ENCODE data around the gene CENPA.
"Not testable (repeated sequence)": the region's sequence is repeated elsewhere in the genome, so short reads cannot be mapped to it uniquely, and the experiment has no call there.

CENPA gene

GRCh38 chr2:26742048-26742770, 43.6 kb upstream of the CENPA start:
- no peak for DNase-seq (ENCODE audit: low read depth)
- TF ChIP-seq CTCF (conservative IDR thresholded peaks at IDR 0.05; ENCODE audit: control insufficient read depth, insufficient read depth, low read depth, low read length): no peak

DNA sequence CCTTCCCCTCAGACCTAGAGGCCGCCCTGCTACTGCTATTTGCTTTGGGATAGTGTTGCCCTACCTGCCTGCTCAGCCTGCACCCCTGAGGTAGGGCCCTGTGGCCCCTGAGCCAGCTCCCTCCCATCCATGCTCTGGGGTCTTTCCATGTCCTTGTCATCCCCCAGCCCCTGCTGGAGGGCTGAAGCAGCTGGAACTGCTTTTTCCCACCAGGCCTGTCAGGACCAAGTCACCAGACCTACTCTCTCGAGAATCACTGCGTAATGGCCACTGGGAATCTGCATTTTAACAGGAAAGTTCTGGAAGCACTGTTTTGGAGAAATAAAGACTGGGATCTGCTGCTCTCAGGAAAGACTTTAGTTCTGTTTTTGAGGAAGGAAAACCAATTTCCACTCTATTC, 42.0 kb upstream of the CENPA start:
- no peak overlapping the region for H3K4me3 ChIP-seq (ENCODE audit: control insufficient read depth, low read depth, low read length)
- no peak for TF ChIP-seq CTCF (conservative IDR thresholded peaks at IDR 0.05; ENCODE audit: control insufficient read depth, insufficient read depth, low read depth, low read length)
- DNase-seq (ENCODE audit: low read depth): no peak

More at GRCh38 chr2:26742048-26742770, 43.6 kb upstream of the CENPA start:
- no peak overlapping the region for H3K4me3 ChIP-seq (ENCODE audit: control insufficient read depth, low read depth, low read length)

DNA sequence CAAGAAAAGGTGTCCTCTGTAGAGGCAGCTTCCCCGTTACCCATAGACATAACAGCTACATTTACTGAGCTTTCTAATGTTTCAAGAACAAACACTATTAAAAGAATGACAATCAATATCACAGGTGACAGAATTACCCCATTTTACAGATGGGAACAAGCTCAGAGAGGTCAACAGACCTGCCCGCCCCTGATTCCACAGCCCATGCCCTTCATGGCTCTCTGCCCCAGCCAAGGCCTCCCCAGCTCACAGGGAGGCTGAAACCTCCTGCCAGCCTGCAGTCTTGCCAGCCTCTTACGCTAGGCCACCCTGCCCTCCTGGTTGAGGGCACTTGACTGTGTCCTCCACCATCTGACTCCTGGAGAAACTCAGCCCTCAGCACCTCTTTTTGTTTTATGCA, 40.9 kb upstream of the CENPA start:
- DNase-seq (ENCODE audit: low read depth): no peak
- TF ChIP-seq CTCF (conservative IDR thresholded peaks at IDR 0.05; ENCODE audit: control insufficient read depth, insufficient read depth, low read depth, low read length): no peak
- no peak overlapping the region for H3K4me3 ChIP-seq (ENCODE audit: control insufficient read depth, low read depth, low read length)

GRCh38 chr2:26745609-26746327, 40.1 kb upstream of the CENPA start:
- peak; percentile 95 for TF ChIP-seq CTCF (conservative IDR thresholded peaks at IDR 0.05; ENCODE audit: control insufficient read depth, insufficient read depth, low read depth, low read length)
- no peak overlapping the region for H3K4me3 ChIP-seq (ENCODE audit: control insufficient read depth, low read depth, low read length)
- peak; percentile 79 for DNase-seq (ENCODE audit: low read depth)

- no peak overlapping the region for H3K4me3 ChIP-seq (ENCODE audit: control insufficient read depth, low read depth, low read length)
- no peak for TF ChIP-seq CTCF (conservative IDR thresholded peaks at IDR 0.05; ENCODE audit: control insufficient read depth, insufficient read depth, low read depth, low read length)
- no peak for DNase-seq (ENCODE audit: low read depth)
Observed at GRCh38 chr2:26746934-26747333, 38.9 kb upstream of the CENPA start.

DNA sequence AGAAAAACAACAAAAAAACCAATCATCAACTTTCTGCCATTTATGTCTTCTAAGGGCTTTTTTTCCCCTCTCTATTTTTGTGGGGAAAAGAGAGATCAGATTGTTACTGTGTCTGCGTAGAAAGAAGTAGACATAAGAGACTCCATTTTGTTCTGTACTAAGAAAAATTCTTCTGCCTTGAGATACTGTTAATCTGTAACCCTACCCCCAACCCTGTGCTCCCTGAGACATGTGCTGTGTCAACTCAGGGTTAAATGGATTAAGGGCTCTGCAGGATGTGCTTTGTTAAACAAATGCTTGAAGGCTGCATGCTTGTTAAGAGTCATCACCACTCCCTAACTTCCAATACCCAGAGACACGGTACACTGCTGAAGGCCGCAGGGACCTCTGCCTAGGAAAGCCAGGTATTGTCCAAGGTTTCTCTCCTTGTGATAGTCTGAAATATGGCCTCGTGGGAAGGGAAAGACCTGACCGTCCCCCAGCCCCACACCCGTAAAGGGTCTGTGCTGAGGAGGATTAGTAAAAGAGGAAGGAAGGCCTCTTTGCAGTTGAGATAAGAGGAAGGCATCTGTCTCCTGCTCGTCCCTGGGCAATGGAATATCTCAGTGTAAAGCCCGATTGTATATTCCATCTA, 36.0 kb upstream of the CENPA start:
- DNase-seq (ENCODE audit: low read depth): not testable (repeated sequence)

DNA sequence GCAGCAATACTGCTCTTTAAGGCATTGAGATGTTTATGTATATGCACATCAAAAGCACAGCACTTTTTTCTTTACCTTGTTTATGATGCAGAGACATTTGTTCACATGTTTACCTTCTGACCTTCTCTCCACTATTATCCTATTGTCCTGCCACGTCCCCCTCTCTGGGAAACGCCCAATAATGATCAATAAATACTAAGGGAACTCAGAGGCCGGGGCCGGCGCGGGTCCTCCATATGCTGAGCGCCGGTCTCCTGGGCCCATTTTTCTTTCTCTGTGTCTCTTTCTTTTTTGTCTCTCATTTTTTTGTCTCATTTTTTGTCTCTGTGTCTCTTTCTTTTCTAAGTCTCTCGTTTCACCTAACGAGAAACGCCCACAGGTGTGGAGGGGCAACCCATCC, 35.4 kb upstream of the CENPA start:
- H3K4me3 ChIP-seq (ENCODE audit: control insufficient read depth, low read depth, low read length); DNase-seq (ENCODE audit: low read depth): not testable (repeated sequence)

More for the DNA sequence above, 36.0 kb upstream of the CENPA start:
- H3K4me3 ChIP-seq (ENCODE audit: control insufficient read depth, low read depth, low read length): not testable (repeated sequence)

Measured in fibroblast of mammary gland (primary cell).